K562 (cell line): ENCODE results near the gene CEP85L. TPM values are rescaled to one million over a fixed set of nuclear protein-coding genes. Genes with fewer than 3 reads are reported as not detected.

Experiments used
- CBFA2T2 ChIP-seq: fragments of 450-650 bp; conservative IDR thresholded peaks from 2 replicates; pipeline ENCODE4 v1.6.1; 2017; ENCODE audit warnings: mild to moderate bottlenecking
- FOS ChIP-seq: IDR thresholded peaks from 3 replicates; pipeline ENCODE4 v1.6.1; 2011; ENCODE audit not compliant: insufficient read length; ENCODE audit errors: extremely low read depth
- FOXK1 ChIP-seq: sonication (generic); formaldehyde crosslinking; IDR thresholded peaks from 2 replicates; pipeline ENCODE4 v1.8.0; 2022; ENCODE audit warnings: missing genetic modification reagents, mild to moderate bottlenecking, borderline replicate concordance
- KDM4B ChIP-seq, 2 experiments: fragments of 450-650 bp in 1 of 2; sonication (generic) in 1 of 2; IDR thresholded peaks; 2 replicates each; pipeline ENCODE4 v1.6.1; 2016 to 2017; ENCODE audit warnings: borderline replicate concordance in 2 of 2, antibody characterized with exemption in 1 of 2, low read depth in 1 of 2, mild to moderate bottlenecking in 1 of 2
- L3MBTL2 ChIP-seq: fragments of 450-650 bp; IDR thresholded peaks from 2 replicates; pipeline ENCODE4 v1.6.1; 2016; ENCODE audit warnings: mild to moderate bottlenecking, moderate library complexity
- PTBP1 ChIP-seq: fragments of 200-400 bp; formaldehyde crosslinking; IDR thresholded peaks from 2 replicates; pipeline ENCODE4 v1.6.1; 2017; ENCODE audit warnings: low read depth, low read length
- ZBTB12 ChIP-seq: fragments of 250-450 bp; sonication (Bioruptor Pico); IDR thresholded peaks from 2 replicates; pipeline ENCODE4 v1.4.0; 2020
- ZMIZ1 ChIP-seq, 2 experiments: fragments of 150-350 bp in 1 of 2; IDR thresholded peaks; 2 replicates each; pipeline ENCODE4 v1.6.1; 2012 to 2016; ENCODE audit warnings: low read depth in 2 of 2, low read length in 2 of 2, mild to moderate bottlenecking in 1 of 2, moderate library complexity in 1 of 2
- ZNF444 ChIP-seq: fragments of 250-450 bp; sonication (Bioruptor Pico); IDR thresholded peaks from 2 replicates; pipeline ENCODE4 v1.4.0; 2020; ENCODE audit warnings: mild to moderate bottlenecking, moderate library complexity
- ZNF561 ChIP-seq: fragments of 450-650 bp; formaldehyde crosslinking; conservative IDR thresholded peaks from 2 replicates; pipeline ENCODE4 v1.4.0; 2020; ENCODE audit warnings: mild to moderate bottlenecking, moderate library complexity
- polyA plus RNA-seq, 8 experiments: library from polyadenylated mRNA; depleted of rRNA in 4 of 8; stranded (reverse) in 5 of 8; unstranded in 3 of 8; fragments of >200 nt; fragmentation: Nextera tagmentation in 2 of 8; fragmentation: Illumina TruSeq in 1 of 8; extraction: Ambion mirVana in 2 of 8; extraction: Trizol in 1 of 8; gene quantifications; 2 replicates each; pipeline versions ENCODE4 v1.2.1 to v1.2.3, GENCODE V29; 2011 to 2014; ENCODE audit warnings: inconsistent platforms in 1 of 8, missing spikeins in 1 of 8
- total RNA-seq, 7 experiments: library from RNA; depleted of rRNA in 6 of 7; stranded (reverse); fragments of >200 nt in 6 of 7; fragmentation: Illumina TruSeq in 2 of 7; extraction: Trizol in 2 of 7; gene quantifications; 2 replicates each; pipeline versions ENCODE4 v1.2.1 to v1.2.3, GENCODE V29; 2011 to 2021; ENCODE audit warnings: low replicate concordance in 1 of 7

Gene CEP85L
- total and polyA plus RNA-seq, 9 of the 15 experiments (the other 6 are each of a cell fraction or from before 2014, with no cell fraction given): 4.5 to 15.8 (median 8.3) TPM

GRCh38 chr6:118506071-118506638, 145.2 kb downstream of the CEP85L start (continued):
- TF ChIP-seq ZNF444 (CRISPR knock-in tag) (no peak), L3MBTL2 (peak; percentile 30; the same call in 1 of the 2 replicates), CBFA2T2 (peak; percentile 55; the same call in 1 of the 2 replicates), FOS (no peak), ZNF561 (no peak), ZMIZ1 (IDR thresholded peaks at IDR 0.05; ENCODE audit: low read depth in 2 of 2, low read length in 2 of 2) (no peak), PTBP1 (no peak), KDM4B (IDR thresholded peaks at IDR 0.05; ENCODE audit: borderline replicate concordance in 2 of 2, low read depth in 1 of 2) (no peak), ZBTB12 (no peak), FOXK1 (CRISPR knock-in tag) (no peak)
